Right ventricle myocardium inferior (tissue), 1 donor: ENCODE data around the gene ZBTB42. TPM values are rescaled to one million over a fixed set of nuclear protein-coding genes. Genes with fewer than 3 reads are reported as not detected.

ENCODE experiments used
- ATAC-seq: fragments of 200-7000 bp; cut with Tn5 transposase; one replicate; pipeline ENCODE4 v1.9.1; 2020; ENCODE audit warnings: mild to moderate bottlenecking, moderate library complexity
- DNase-seq: peaks from one replicate; pipeline ENCODE4 v3.0.0; 2021; ENCODE audit errors: missing footprints
- intact Hi-C: fragments of 100-400 bp; cut with DNase I; formaldehyde crosslinking; loops from one replicate; pipeline ENCODE4 v1.11.0; 2022
- total RNA-seq: library from RNA; stranded (reverse); fragmentation: NEBNext Ultra II Directional; extraction: Animal tissue kit (Norgen Biotek cat#: 25700); gene quantifications from one replicate; pipeline ENCODE4 v1.2.1, GENCODE V29; 2021
- donor health status: DM: no; HTN: yes; CAD: no; lungs with severe emphysema.

Gene ZBTB42
- total RNA-seq, 1 donor from 2014 or later: 5.6 TPM

GRCh38 chr14:104845033-104845666, 44.2 kb downstream of the ZBTB42 start:
- intact Hi-C loops: no loop called here
- ATAC-seq (no peak), DNase-seq (no peak)

GRCh38 chr14:104845834-104846441, 45.0 kb downstream of the ZBTB42 start:
- DNase-seq (no peak), ATAC-seq (no peak)
- intact Hi-C loops: no loop called here

- DNase-seq (peak; percentile 13), ATAC-seq (no peak)
- intact Hi-C loops: no loop called here
These were observed 51.4 kb downstream of the ZBTB42 start for GRCh38 chr14:104852280-104852663.

Other genes with a start within 250 kb of the ZBTB42 start
- 40.0 TPM for gene C14orf180, start 221.3 kb upstream of the ZBTB42 start, total RNA-seq
- not detected for gene TMEM179, start 196.3 kb upstream of the ZBTB42 start, total RNA-seq
- 31.1 TPM for gene INF2, start 111.5 kb upstream of the ZBTB42 start, total RNA-seq
- 191 TPM for gene ADSS1, start 76.9 kb upstream of the ZBTB42 start, total RNA-seq
- gene SIVA1, start 48.0 kb upstream of the ZBTB42 start, total RNA-seq: 54.4 TPM
- 134 TPM for gene AKT1, start 5.4 kb upstream of the ZBTB42 start, total RNA-seq
- 10.5 TPM for gene CEP170B, start 64.2 kb downstream of the ZBTB42 start, total RNA-seq
- gene PLD4, start 123.8 kb downstream of the ZBTB42 start, total RNA-seq: not detected
- 2.5 TPM for gene AHNAK2, start 177.3 kb downstream of the ZBTB42 start, total RNA-seq
- gene CLBA1, start 184.7 kb downstream of the ZBTB42 start, total RNA-seq: 1.9 TPM
- gene CDCA4, start 220.0 kb downstream of the ZBTB42 start, total RNA-seq: 3.1 TPM